Iris pigment epithelial cell (primary cell): ENCODE results near the gene WBP4.
"Not testable (repeated sequence)": the region's sequence is repeated elsewhere in the genome, so short reads cannot be mapped to it uniquely, and the experiment has no call there.

Experiments
- DNase-seq: peaks from one replicate; pipeline ENCODE4 v3.0.0-alpha.2; 2011; ENCODE audit warnings: low read depth

Gene WBP4, protein sequence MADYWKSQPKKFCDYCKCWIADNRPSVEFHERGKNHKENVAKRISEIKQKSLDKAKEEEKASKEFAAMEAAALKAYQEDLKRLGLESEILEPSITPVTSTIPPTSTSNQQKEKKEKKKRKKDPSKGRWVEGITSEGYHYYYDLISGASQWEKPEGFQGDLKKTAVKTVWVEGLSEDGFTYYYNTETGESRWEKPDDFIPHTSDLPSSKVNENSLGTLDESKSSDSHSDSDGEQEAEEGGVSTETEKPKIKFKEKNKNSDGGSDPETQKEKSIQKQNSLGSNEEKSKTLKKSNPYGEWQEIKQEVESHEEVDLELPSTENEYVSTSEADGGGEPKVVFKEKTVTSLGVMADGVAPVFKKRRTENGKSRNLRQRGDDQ

DNA sequence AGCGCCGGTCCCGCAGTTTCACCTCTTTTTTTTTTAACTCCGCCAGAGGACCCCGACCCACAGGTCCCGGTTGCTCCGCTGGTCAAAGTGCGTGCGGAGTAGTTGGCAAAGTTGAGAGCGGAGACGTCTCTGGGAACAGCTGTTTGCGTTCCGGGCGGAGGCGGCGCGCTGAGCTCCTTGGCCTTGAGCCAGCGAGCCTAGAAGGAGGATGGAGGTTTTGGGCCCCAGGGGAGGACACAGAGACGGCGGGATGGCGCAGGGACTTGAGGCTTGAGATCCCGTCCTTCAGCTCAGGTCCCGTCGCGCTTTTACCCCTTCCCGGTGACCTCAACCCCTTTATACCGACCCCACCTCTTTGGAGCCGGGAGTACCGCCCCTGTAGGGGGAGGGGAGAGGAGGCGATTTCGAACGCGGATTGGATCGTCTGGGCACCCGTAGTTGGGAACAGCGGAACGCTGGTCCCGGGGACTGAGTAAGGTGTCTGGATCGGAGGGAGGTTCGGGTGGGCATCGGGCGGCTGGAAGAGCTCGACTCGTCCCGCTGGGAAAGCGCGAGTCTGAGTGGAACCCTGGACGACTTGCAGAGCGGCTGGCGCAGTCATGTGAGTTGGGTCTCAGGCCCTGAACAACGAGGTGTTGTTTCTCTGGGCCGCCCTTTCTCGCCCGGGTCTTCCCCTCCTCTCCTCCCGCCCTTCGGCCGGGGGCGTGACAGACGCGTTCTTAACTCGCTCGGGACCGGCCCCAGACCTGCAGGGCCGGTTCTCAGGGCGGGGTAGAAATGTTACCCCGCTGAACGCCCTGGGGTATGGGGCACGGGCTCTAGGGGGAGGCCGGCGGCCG, at the start of gene WBP4:
TSS of gene WBP4 (plus strand) at position 435 of the 839 bp plus-strand sequence. CDS start at position 600, 165 bp downstream.
- DNase-seq = peak; percentile 96

GRCh38 chr13:41012536-41012935, 48.8 kb upstream of the WBP4 start:
- no peak for DNase-seq

GRCh38 chr13:41013835-41014234, 47.5 kb upstream of the WBP4 start:
- DNase-seq = no peak

DNA sequence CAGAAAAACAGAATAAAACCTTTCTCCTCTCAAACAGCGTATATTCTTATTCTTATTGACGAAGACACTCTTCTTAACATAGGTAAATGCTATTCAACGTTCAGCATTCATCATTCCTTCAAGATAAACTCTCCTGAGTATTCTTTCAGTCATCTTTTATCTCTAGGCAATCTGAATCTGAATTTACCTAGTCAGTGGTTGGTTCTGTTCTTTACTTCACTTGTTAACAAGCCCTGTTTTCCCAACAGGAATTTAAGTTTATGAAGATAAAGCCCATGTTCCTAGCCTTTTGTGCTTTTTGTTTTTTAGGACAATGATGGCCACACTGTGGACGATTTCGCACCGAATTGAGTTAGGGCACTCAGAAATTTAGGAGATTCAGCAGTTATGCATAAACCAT, 45.4 kb upstream of the WBP4 start:
- no peak for DNase-seq

- DNase-seq = no peak
These were observed 44.1 kb upstream of the WBP4 start for GRCh38 chr13:41017159-41017558.

GRCh38 chr13:41017817-41018601, 43.3 kb upstream of the WBP4 start:
- no peak for DNase-seq

DNA sequence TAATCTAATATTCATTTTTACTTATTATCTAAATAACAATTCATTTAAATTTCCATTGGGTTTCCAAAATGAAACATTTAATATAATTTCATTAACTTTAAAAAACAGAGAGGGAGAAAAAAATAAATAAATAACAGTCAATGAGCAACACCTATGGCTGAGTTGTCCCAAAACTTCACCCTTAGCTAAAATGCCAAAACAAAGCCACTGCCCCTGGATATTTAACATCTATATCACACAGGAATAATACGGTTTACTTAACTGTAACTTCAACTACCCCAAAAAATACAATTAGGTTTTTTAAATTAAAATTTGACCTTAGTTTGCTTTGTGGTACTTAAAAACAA, 42.7 kb upstream of the WBP4 start:
- no peak for DNase-seq

DNA sequence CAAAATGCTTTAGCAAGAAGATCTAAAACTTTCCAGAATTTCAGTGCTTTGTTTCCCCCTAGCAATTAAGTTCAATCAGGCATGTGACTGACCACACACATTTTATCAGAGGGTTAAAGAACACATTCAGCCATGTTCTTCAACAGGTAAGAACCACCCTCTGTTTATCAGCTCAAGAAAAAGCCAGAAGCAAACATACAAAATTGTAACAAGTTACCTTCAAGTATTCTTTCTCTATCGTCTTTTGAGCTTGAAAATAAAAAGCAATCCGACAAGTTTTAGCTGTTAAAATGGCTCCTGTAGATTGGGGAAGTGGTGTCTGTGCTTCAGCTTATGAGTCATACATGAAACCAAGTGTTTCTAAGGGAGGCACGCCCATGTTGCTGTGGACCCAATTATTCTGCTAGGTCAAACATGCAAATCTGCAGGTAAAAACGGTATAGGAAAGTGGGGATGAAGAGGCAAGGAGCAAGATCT, 42.3 kb upstream of the WBP4 start, which contains the start of gene ELF1:
TSS of gene ELF1 (minus strand) at position 306 of the 477 bp plus-strand sequence. CDS start 37,262 bp downstream, outside the sequence.
- peak; percentile 61 for DNase-seq

GRCh38 chr13:41019578-41020347, 41.5 kb upstream of the WBP4 start:
- DNase-seq = no peak

- no peak for DNase-seq
These were observed 35.8 kb upstream of the WBP4 start for GRCh38 chr13:41025518-41025917.

- no peak for DNase-seq
These were observed 34.5 kb upstream of the WBP4 start for GRCh38 chr13:41026788-41027187.

DNA sequence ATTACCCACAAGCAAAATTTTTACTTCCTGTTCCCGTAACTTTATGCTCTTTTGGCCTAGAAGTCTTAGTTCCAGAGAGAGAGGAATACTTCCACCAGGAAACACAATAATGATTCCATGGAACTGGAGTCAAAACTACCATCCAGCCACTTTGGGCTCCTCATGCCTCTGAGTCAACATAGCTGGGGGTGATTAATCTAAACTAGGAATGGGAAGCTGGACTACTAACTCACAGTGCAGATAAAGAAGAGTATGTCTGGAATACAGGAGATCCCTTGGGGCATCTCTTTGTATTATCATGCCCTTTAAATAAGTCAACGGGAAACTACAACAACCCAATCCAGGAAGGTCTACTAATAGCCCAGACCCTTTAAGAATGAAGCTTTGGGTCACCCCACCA, 33.3 kb upstream of the WBP4 start:
- no peak for DNase-seq

- DNase-seq = no peak
These were observed 31.7 kb upstream of the WBP4 start for GRCh38 chr13:41029629-41030028.

GRCh38 chr13:41032691-41033376, 28.5 kb upstream of the WBP4 start:
- DNase-seq = no peak

- no peak for DNase-seq
These were observed 26.9 kb upstream of the WBP4 start for GRCh38 chr13:41034382-41034781.

DNA sequence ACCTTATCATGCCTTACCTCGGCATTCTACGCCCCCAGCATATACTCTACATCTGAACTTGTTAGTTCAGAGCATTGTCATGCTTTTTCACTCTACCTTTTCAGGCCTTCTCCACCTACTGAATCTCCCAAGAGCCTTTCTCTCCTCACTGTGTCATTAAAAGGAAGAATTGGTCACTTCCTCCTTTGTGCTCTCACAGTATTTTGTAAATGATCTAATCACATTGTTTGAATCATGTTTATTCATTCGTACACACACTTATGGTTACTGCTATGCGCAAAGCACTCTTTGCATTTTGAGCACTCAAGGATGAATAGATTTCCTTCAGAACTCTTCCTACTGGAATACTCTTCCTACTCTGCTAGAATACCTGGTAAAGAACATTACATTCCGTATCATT, 26.4 kb upstream of the WBP4 start:
- DNase-seq = no peak

DNA sequence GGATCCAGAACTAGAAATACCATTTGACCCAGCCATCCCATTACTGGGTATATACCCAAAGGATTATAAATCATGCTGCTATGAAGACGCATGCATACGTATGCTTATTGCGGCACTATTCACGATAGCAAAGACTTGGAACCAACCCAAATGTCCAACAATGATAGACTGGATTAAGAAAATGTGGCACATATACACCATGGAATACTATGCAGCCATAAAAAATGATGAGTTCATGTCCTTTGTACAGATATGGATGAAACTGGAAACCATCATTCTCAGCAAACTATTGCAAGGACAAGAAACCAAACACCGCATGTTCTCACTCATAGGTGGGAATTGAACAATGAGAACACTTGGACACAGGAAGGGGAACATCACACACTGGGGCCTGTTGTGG, 24.8 kb upstream of the WBP4 start:
- DNase-seq = not testable (repeated sequence)

DNA sequence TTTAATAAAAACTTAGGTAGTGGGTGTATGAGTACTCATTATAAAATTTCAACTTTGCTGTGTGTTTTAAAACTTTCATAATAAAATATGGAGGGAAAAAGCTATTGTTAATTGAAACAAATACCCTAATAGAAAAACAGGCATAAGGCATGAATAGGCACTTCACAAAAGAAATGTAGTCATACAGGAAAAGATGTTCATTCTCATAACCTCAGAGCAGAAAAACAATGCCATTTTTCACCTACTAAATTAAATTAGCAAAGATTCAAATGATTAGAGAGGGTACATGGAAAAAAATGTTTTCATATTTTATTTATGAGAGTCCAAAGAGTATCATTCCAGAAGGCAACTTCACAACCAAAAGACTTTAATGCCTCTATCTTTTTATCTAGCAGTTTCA, 21.6 kb upstream of the WBP4 start:
- DNase-seq = no peak

DNA sequence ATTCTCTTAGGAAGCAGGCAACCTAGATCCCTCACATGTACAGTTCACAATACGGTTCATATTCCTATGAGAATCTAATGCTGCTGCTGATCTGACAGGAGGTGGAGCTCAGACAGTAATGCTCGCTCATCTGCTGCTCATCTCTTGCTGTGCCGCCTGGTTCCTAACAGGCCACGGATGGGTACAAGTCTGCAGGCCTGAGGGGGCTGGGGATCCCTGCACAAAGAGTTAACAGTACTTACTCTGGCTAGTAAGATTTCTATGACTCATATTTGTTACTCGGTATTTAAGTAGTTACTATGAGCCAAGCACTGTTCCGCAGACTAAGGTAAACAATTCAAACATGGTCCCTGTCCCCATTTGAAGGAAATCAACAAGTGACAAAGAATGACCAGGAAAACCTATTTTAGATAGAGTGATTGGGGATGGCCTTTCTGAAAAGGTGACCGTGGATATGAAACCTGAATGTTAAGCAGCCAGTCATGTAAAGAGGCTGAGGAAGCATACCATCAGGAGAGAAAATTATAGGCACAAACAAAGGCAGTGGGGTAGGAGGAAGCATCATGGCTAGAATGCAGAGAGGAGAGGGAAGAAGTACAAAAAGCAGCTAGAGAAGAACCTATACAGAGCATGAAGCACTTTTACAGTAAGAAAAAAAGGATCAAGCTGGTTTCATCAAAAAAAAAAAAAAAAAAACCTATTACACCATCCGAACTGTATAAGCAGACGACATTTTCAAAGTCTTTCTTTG, 20.6 kb upstream of the WBP4 start:
- DNase-seq = no peak

GRCh38 chr13:41042419-41042818, 18.9 kb upstream of the WBP4 start:
- not testable (repeated sequence) for DNase-seq
